AG20443 (cell line): ENCODE results near the gene EGFL6.
"Not testable (repeated sequence)": the region's sequence is repeated elsewhere in the genome, so short reads cannot be mapped to it uniquely, and the experiment has no call there.

Experiments
- DNase-seq: peaks from one replicate; pipeline ENCODE4 v3.0.0; 2012; ENCODE audit warnings: low spot score, mixed read lengths

EGFL6 gene

GRCh38 chrX:13652850-13653693, 83.7 kb downstream of the EGFL6 start, which contains the start of gene TCEANC:
Gene TCEANC, plus strand, starts transcription at chrX:13653141. Its CDS starts 9,368 bp downstream, at chrX:13662509.
- peak; percentile 93 for DNase-seq

GRCh38 chrX:13654116-13654515, 84.7 kb downstream of the EGFL6 start:
- DNase-seq, result no peak

- DNase-seq, result no peak
These were observed 86.3 kb downstream of the EGFL6 start for GRCh38 chrX:13655674-13656073.

GRCh38 chrX:13658602-13659001, 89.2 kb downstream of the EGFL6 start:
- DNase-seq, result no peak

- no peak for DNase-seq
These were observed 89.7 kb downstream of the EGFL6 start for GRCh38 chrX:13659063-13659462.

- DNase-seq, result no peak
These were observed 92.4 kb downstream of the EGFL6 start for GRCh38 chrX:13661735-13662288.

GRCh38 chrX:13662355-13662791, 93.0 kb downstream of the EGFL6 start:
- DNase-seq, result peak; percentile 47

GRCh38 chrX:13664020-13664419, 94.6 kb downstream of the EGFL6 start:
- DNase-seq, result no peak

GRCh38 chrX:13666836-13667235, 97.4 kb downstream of the EGFL6 start:
- no peak for DNase-seq

GRCh38 chrX:13667919-13668318, 98.5 kb downstream of the EGFL6 start:
- no peak for DNase-seq

- peak; percentile 73 for DNase-seq
These were observed 99.9 kb downstream of the EGFL6 start for GRCh38 chrX:13669246-13669737.

- not testable (repeated sequence) for DNase-seq
These were observed 100.4 kb downstream of the EGFL6 start for GRCh38 chrX:13669755-13670154.

- DNase-seq, result no peak
These were observed 100.8 kb downstream of the EGFL6 start for GRCh38 chrX:13670197-13670596.

GRCh38 chrX:13673016-13673415, 103.6 kb downstream of the EGFL6 start:
- no peak for DNase-seq

GRCh38 chrX:13676885-13677284, 107.5 kb downstream of the EGFL6 start:
- DNase-seq, result no peak

GRCh38 chrX:13679700-13680099, 110.3 kb downstream of the EGFL6 start:
- not testable (repeated sequence) for DNase-seq

GRCh38 chrX:13681595-13681994, 112.2 kb downstream of the EGFL6 start:
- DNase-seq, result no peak
